K562 (cell line): Measurements from ENCODE around the gene CCDC9. TPM values are rescaled to one million over a fixed set of nuclear protein-coding genes. Genes with fewer than 3 reads are reported as not detected.

Experiments used
- CLOCK ChIP-seq: fragments of 250-450 bp; sonication (Bioruptor Pico); IDR thresholded peaks from 2 replicates; pipeline ENCODE4 v1.4.0; 2020; ENCODE audit warnings: mild to moderate bottlenecking, moderate library complexity, borderline replicate concordance
- FOXP4 ChIP-seq: sonication (generic); formaldehyde crosslinking; IDR thresholded peaks from 2 replicates; pipeline ENCODE4 v1.8.0; 2022; ENCODE audit warnings: mild to moderate bottlenecking, missing genetic modification reagents, borderline replicate concordance
- HMBOX1 ChIP-seq: sonication (generic); IDR thresholded peaks from 2 replicates; pipeline ENCODE4 v1.6.1; 2016
- KAT2B ChIP-seq: IDR thresholded peaks from one replicate; pipeline ENCODE4 v1.6.1; 2012; ENCODE audit warnings: low read depth, mild to moderate bottlenecking, control low read depth, inconsistent platforms, low read length, moderate library complexity
- KDM4B ChIP-seq, 2 experiments: fragments of 450-650 bp in 1 of 2; sonication (generic) in 1 of 2; IDR thresholded peaks; 2 replicates each; pipeline ENCODE4 v1.6.1; 2016 to 2017; ENCODE audit warnings: borderline replicate concordance in 2 of 2, antibody characterized with exemption in 1 of 2, low read depth in 1 of 2, mild to moderate bottlenecking in 1 of 2
- NBN ChIP-seq: fragments of 450-650 bp; IDR thresholded peaks from 2 replicates; pipeline ENCODE4 v1.6.1; 2016; ENCODE audit warnings: low read depth, mild to moderate bottlenecking
- NKRF ChIP-seq: fragments of 450-650 bp; IDR thresholded peaks from 2 replicates; pipeline ENCODE4 v1.6.1; 2016; ENCODE audit warnings: borderline replicate concordance
- RERE ChIP-seq: sonication (generic); formaldehyde crosslinking; IDR thresholded peaks from 2 replicates; pipeline ENCODE4 v1.8.0; 2023; ENCODE audit warnings: missing genetic modification reagents, mild to moderate bottlenecking, borderline replicate concordance
- ZFX ChIP-seq: sonication (generic); formaldehyde crosslinking; IDR thresholded peaks from 2 replicates; pipeline ENCODE4 v1.8.0; 2022; ENCODE audit warnings: mild to moderate bottlenecking, missing genetic modification reagents, moderate library complexity
- ZNF408 ChIP-seq: fragments of 250-450 bp; sonication (Bioruptor Pico); IDR thresholded peaks from 2 replicates; pipeline ENCODE4 v1.4.0; 2020; ENCODE audit warnings: low read depth, mild to moderate bottlenecking, moderate library complexity
- polyA plus RNA-seq, 8 experiments: library from polyadenylated mRNA; depleted of rRNA in 4 of 8; stranded (reverse) in 5 of 8; unstranded in 3 of 8; fragments of >200 nt; fragmentation: Nextera tagmentation in 2 of 8; fragmentation: Illumina TruSeq in 1 of 8; extraction: Ambion mirVana in 2 of 8; extraction: Trizol in 1 of 8; gene quantifications; 2 replicates each; pipeline versions ENCODE4 v1.2.1 to v1.2.3, GENCODE V29; 2011 to 2014; ENCODE audit warnings: inconsistent platforms in 1 of 8, missing spikeins in 1 of 8
- total RNA-seq, 7 experiments: library from RNA; depleted of rRNA in 6 of 7; stranded (reverse); fragments of >200 nt in 6 of 7; fragmentation: Illumina TruSeq in 2 of 7; extraction: Trizol in 2 of 7; gene quantifications; 2 replicates each; pipeline versions ENCODE4 v1.2.1 to v1.2.3, GENCODE V29; 2011 to 2021; ENCODE audit warnings: low replicate concordance in 1 of 7

CCDC9 gene
- total and polyA plus RNA-seq, 9 of the 15 experiments (the other 6 are each of a cell fraction or from before 2014, with no cell fraction given) = 0.23 to 38.6 (median 8.4) TPM

GRCh38 chr19:47230054-47230920 lies 26.0 kb upstream of the CCDC9 start (continued):
- TF ChIP-seq NKRF (peak; percentile 94), CLOCK (CRISPR knock-in tag) (no peak), ZFX (peak; percentile 3; the same call in 1 of the 2 replicates), ZNF408 (CRISPR knock-in tag) (no peak), HMBOX1 (no peak), KDM4B (IDR thresholded peaks at IDR 0.05; ENCODE audit: borderline replicate concordance in 2 of 2, low read depth in 1 of 2) (peak in 1 of 2 experiments; percentile 66; a peak in 1 of 4 replicates), RERE (CRISPR knock-in tag) (peak; percentile 30; the same call in 1 of the 2 replicates), NBN (peak; percentile 34), FOXP4 (CRISPR knock-in tag) (peak; percentile 81; the same call in 1 of the 2 replicates), KAT2B (no peak)
